PC-3 (cell line): ENCODE results near the gene NUDT7. TPM values are rescaled to one million over a fixed set of nuclear protein-coding genes. Genes with fewer than 3 reads are reported as not detected.

Experiments
- ATAC-seq: fragments of 200-7000 bp; cut with Tn5 transposase; 2 replicates; pipeline ENCODE4 v1.9.1; 2020; ENCODE audit warnings: mild to moderate bottlenecking, moderate library complexity
- BruUV-seq: library from RNA; stranded (reverse); fragments of 400-500 nt; replicated peaks from 2 replicates; lab custom pipeline; 2021; lab: Mats Ljungman, UMichigan
- CTCF ChIA-PET: fragments of 300-600 bp; sonication (Branson Sonifier 250); formaldehyde crosslinking; loops from one replicate; lab custom pipeline; 2022; ENCODE audit warnings: antibody characterized with exemption; lab: Charles Lee
- POLR2A ChIA-PET: fragments of 300-600 bp; sonication (Branson Sonifier 250); formaldehyde crosslinking; loops from one replicate; lab custom pipeline; 2022; ENCODE audit warnings: antibody characterized with exemption; ENCODE audit not compliant: unreplicated experiment; lab: Charles Lee
- DNase-seq: peaks from one replicate; pipeline ENCODE4 v3.0.0-alpha.2; 2015
- H2AFZ ChIP-seq: fragments of 300-600 bp; sonication (generic); 2 replicates; pipeline ENCODE4 v1.6.0; 2016; ENCODE audit warnings: antibody characterized with exemption, low read length
- H3F3A ChIP-seq: fragments of 300-600 bp; sonication (generic); one replicate; pipeline ENCODE4 v1.6.0; 2017; ENCODE audit warnings: antibody characterized with exemption, low read length, control low read depth, mild to moderate bottlenecking; ENCODE audit not compliant: unreplicated experiment
- H3K27ac ChIP-seq: fragments of 300-600 bp; sonication (generic); 2 replicates; pipeline ENCODE4 v1.5.1; 2016; ENCODE audit warnings: mild to moderate bottlenecking, low read length
- H3K27me3 ChIP-seq: fragments of 300-600 bp; sonication (generic); 2 replicates; pipeline ENCODE4 v1.6.1; 2016; ENCODE audit warnings: low read length, mixed read lengths
- H3K36me3 ChIP-seq: fragments of 300-600 bp; sonication (generic); 2 replicates; pipeline ENCODE4 v1.6.1; 2016; ENCODE audit warnings: low read depth, mixed run types, low read length, mixed read lengths
- H3K4me1 ChIP-seq: fragments of 300-600 bp; sonication (generic); 2 replicates; pipeline ENCODE4 v1.5.1; 2016; ENCODE audit warnings: low read length; ENCODE audit not compliant: insufficient read depth
- H3K4me2 ChIP-seq: fragments of 300-600 bp; sonication (generic); 2 replicates; pipeline ENCODE4 v1.6.0; 2016; ENCODE audit warnings: low read length
- H3K4me3 ChIP-seq: fragments of 300-600 bp; sonication (generic); 2 replicates; pipeline ENCODE4 v1.5.1; 2016; ENCODE audit warnings: mild to moderate bottlenecking, low read length, mixed read lengths
- H3K79me2 ChIP-seq: fragments of 300-600 bp; sonication (generic); 2 replicates; pipeline ENCODE4 v1.6.1; 2017; ENCODE audit warnings: low read length, mixed read lengths
- H3K9ac ChIP-seq: fragments of 300-600 bp; sonication (generic); 2 replicates; pipeline ENCODE4 v1.6.0; 2016; ENCODE audit warnings: mild to moderate bottlenecking, low read length
- H3K9me2 ChIP-seq: fragments of 300-600 bp; sonication (generic); replicated peaks from 2 replicates; pipeline ENCODE4 v1.6.1; 2016; ENCODE audit warnings: mixed run types, low read length, mixed read lengths
- H3K9me3 ChIP-seq: fragments of 300-600 bp; sonication (generic); 2 replicates; pipeline ENCODE4 v1.6.1; 2016; ENCODE audit warnings: low read length, mixed read lengths
- H4K20me1 ChIP-seq: fragments of 300-600 bp; sonication (generic); 2 replicates; pipeline ENCODE4 v1.6.1; 2016; ENCODE audit warnings: low read length, mixed read lengths
- CTCF ChIP-seq: fragments of 300-600 bp; sonication (generic); conservative IDR thresholded peaks from 2 replicates; pipeline ENCODE4 v1.5.1; 2017; ENCODE audit warnings: antibody characterized with exemption, low read depth, mild to moderate bottlenecking, low read length
- EZH2 ChIP-seq: fragments of 300-600 bp; sonication (generic); IDR thresholded peaks from one replicate; pipeline ENCODE4 v1.6.1; 2017; ENCODE audit warnings: antibody characterized with exemption, mild to moderate bottlenecking, low read length; ENCODE audit not compliant: unreplicated experiment
- EZH2phosphoT487 ChIP-seq: fragments of 300-600 bp; sonication (generic); IDR thresholded peaks from 2 replicates; pipeline ENCODE4 v1.6.1; 2018; ENCODE audit warnings: mild to moderate bottlenecking, antibody characterized with exemption, low read length, borderline replicate concordance
- intact Hi-C: fragments of 100-400 bp; cut with micrococcal nuclease; formaldehyde crosslinking; loops from 2 replicates; pipeline ENCODE4 v1.9.0; 2023
- total RNA-seq: library from RNA; depleted of rRNA; stranded (reverse); fragments of >200 nt; gene quantifications from 2 replicates; pipeline ENCODE4 v1.2.3, GENCODE V29; 2014

Gene NUDT7
- total RNA-seq, 1 experiment from 2014 or later = not detected

- intact Hi-C loops = no loop called here
- H4K20me1 ChIP-seq = no peaks in the 10 kb centered on the region
- no peak for DNase-seq
- H3K4me2 ChIP-seq = no peak overlapping the region
- H3K9me2 ChIP-seq = no peaks in the 10 kb centered on the region
- no peak overlapping the region for H3K9ac ChIP-seq
- H2AFZ ChIP-seq = no peak overlapping the region
- no peaks in the 10 kb centered on the region for H3K79me2 ChIP-seq
- ATAC-seq = no peak
- H3K4me3 ChIP-seq = no peak overlapping the region
- H3K36me3 ChIP-seq = no peaks in the 10 kb centered on the region
- no peaks in the 10 kb centered on the region for H3K9me3 ChIP-seq
- no peak overlapping the region for H3K27ac ChIP-seq
- ChIA-PET CTCF (no interaction called here), POLR2A (no interaction called here)
- no peak for TF ChIP-seq EZH2
- no peak for TF ChIP-seq CTCF
- no peak for TF ChIP-seq EZH2phosphoT487
- H3K4me1 ChIP-seq = no peaks in the 10 kb centered on the region
- H3K27me3 ChIP-seq = no peaks in the 10 kb centered on the region
- BruUV-seq = no TSS peak
- no peaks in the 10 kb centered on the region for H3F3A ChIP-seq
Observed at GRCh38 chr16:77759821-77760220, 37.5 kb downstream of the NUDT7 start.

GRCh38 chr16:77760800-77761199 lies 38.5 kb downstream of the NUDT7 start:
- H3K9me3 ChIP-seq = no peaks in the 10 kb centered on the region
- POLR2A ChIA-PET = no interaction called here
- TF ChIP-seq CTCF (no peak), EZH2 (no peak), EZH2phosphoT487 (no peak)
- no peaks in the 10 kb centered on the region for H3K4me1 ChIP-seq
- DNase-seq = no peak
- no peaks in the 10 kb centered on the region for H4K20me1 ChIP-seq
- no peak overlapping the region for H2AFZ ChIP-seq
- BruUV-seq = no TSS peak
- no peaks in the 10 kb centered on the region for H3K36me3 ChIP-seq
- no peaks in the 10 kb centered on the region for H3K27me3 ChIP-seq
- H3K9me2 ChIP-seq = no peaks in the 10 kb centered on the region
- H3K27ac ChIP-seq = no peak overlapping the region
- CTCF ChIA-PET = no interaction called here
- no peak overlapping the region for H3K4me3 ChIP-seq
- H3F3A ChIP-seq = no peaks in the 10 kb centered on the region
- H3K79me2 ChIP-seq = no peaks in the 10 kb centered on the region
- no peak overlapping the region for H3K4me2 ChIP-seq
- no peak for ATAC-seq
- H3K9ac ChIP-seq = no peak overlapping the region
- intact Hi-C loops = no loop called here

GRCh38 chr16:77761204-77761603 lies 38.9 kb downstream of the NUDT7 start:
- H3K79me2 ChIP-seq = no peaks in the 10 kb centered on the region
- no peak overlapping the region for H2AFZ ChIP-seq
- no peaks in the 10 kb centered on the region for H3K9me2 ChIP-seq
- TF ChIP-seq CTCF (no peak), EZH2 (no peak), EZH2phosphoT487 (no peak)
- no peak overlapping the region for H3K4me3 ChIP-seq
- POLR2A ChIA-PET = no interaction called here
- BruUV-seq = no TSS peak
- H4K20me1 ChIP-seq = no peaks in the 10 kb centered on the region
- no peak overlapping the region for H3K9ac ChIP-seq
- ATAC-seq = no peak
- intact Hi-C loops = no loop called here
- no peaks in the 10 kb centered on the region for H3F3A ChIP-seq
- no peaks in the 10 kb centered on the region for H3K9me3 ChIP-seq
- no peaks in the 10 kb centered on the region for H3K27me3 ChIP-seq
- no peaks in the 10 kb centered on the region for H3K4me1 ChIP-seq
- CTCF ChIA-PET = no interaction called here
- H3K36me3 ChIP-seq = no peaks in the 10 kb centered on the region
- DNase-seq = no peak
- no peak overlapping the region for H3K4me2 ChIP-seq
- no peak overlapping the region for H3K27ac ChIP-seq
